Measurements from ENCODE around the gene TXNRD3. TPM values are rescaled to one million over a fixed set of nuclear protein-coding genes. Genes with fewer than 3 reads are reported as not detected.

Gene TXNRD3
- total RNA-seq, 2 donors from 2014 or later, result 3.6 to 7.5 TPM

DNA sequence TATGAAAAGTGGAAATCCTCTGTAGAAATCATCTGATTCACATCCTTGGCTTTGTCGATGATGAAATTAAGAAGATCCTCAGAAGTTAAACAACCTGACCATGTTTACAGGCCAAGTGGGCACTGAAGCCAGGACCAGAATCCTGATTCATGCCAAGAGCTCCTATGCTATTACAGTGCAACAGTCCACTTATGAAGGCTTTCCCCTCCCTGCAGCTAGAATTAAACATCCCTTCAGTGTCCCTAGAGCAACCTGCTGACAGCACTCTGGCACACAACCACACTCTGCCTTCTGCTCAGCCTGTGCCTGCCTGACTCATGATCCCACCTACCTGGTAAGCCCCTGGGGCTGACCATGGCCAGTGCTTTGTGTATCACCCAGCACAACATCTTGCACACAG, 33.8 kb downstream of the TXNRD3 start:
- H3K4me3 ChIP-seq, result no peak overlapping the region
- DNase-seq, result no peak
- no peaks in the 10 kb centered on the region for H3K4me1 ChIP-seq
- no peak overlapping the region for H3K27ac ChIP-seq
- no peak for TF ChIP-seq CTCF (IDR thresholded peaks at IDR 0.05)
- H3K36me3 ChIP-seq, result no peaks in the 10 kb centered on the region
- H3K9me3 ChIP-seq, result no peaks in the 10 kb centered on the region
- H3K9ac ChIP-seq (ENCODE audit: low read depth in 2 of 2, low read length in 2 of 2), result no peak overlapping the region
- no peaks in the 10 kb centered on the region for H3K27me3 ChIP-seq
- intact Hi-C loops (cut with DNase I), result no loop called here

DNA sequence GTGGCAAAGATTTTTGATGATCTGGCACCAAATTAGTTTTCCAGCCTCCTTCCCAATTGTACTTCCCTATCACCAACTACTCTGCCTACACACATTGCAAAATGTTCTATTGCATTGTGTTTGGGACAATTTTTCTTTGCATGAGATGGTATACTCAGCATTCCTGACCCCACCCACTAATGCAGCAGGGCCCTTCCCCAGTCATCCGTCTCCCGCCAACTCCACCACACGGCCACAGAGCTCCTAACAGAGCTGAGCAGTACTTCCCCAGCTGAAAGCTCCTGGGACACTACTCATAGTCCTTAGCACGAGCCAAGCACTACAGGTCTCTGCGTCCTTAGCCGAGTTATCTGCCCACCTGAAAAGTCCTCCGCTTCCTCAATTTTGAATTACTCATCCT, 34.2 kb downstream of the TXNRD3 start:
- H3K36me3 ChIP-seq, result no peaks in the 10 kb centered on the region
- H3K27ac ChIP-seq, result no peak overlapping the region
- DNase-seq, result no peak
- intact Hi-C loops (cut with DNase I), result no loop called here
- no peak for TF ChIP-seq CTCF (IDR thresholded peaks at IDR 0.05)
- H3K9me3 ChIP-seq, result no peaks in the 10 kb centered on the region
- no peak overlapping the region for H3K9ac ChIP-seq (ENCODE audit: low read depth in 2 of 2, low read length in 2 of 2)
- no peaks in the 10 kb centered on the region for H3K4me1 ChIP-seq
- H3K27me3 ChIP-seq, result no peaks in the 10 kb centered on the region
- H3K4me3 ChIP-seq, result no peak overlapping the region

DNA sequence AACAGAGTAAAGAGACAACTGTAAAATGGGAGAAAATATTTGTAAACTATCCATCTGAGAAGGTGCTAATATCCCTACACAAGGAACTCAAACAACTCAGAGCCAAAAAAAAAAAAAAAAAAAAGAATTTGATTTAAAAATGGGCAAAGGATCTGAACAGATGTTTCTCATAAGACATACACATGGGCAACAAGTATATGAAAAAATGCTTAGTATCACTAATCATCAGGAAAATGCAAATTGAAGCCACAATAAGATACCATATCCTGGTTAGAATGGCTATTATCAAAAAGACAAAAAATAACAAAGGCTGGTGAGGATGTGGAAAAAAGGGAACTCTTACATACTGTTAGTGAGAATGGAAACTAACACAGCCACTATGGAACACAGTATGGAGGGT, 36.2 kb downstream of the TXNRD3 start:
- H3K9ac ChIP-seq (ENCODE audit: low read depth in 2 of 2, low read length in 2 of 2), result no peak overlapping the region
- intact Hi-C loops (cut with DNase I), result no loop called here

DNA sequence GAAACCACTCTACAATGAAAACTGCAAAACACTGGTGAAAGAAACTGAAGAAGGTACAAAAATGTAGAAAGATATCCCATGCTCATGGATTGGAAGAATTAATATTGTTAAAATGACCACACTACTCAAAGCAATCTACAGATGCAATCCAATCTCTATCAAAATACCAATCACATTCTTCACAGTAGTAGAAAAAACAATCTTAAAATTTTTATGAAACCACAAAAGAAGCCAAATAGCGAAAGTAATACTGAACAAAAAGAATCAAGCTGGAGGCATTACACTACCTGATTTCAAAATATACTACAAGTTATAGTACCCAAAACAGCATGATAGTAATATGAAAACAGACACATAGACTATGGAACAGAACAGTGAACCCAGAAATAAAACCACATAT, 36.9 kb downstream of the TXNRD3 start:
- Histone ChIP-seq H3K36me3 (no peaks in the 10 kb centered on the region), H3K9me3 (no peaks in the 10 kb centered on the region), H3K4me3 (no peak overlapping the region), H3K4me1 (no peaks in the 10 kb centered on the region), H3K27me3 (no peaks in the 10 kb centered on the region), H3K27ac (no peak overlapping the region), H3K9ac (ENCODE audit: low read depth in 2 of 2, low read length in 2 of 2) (no peak overlapping the region)
- DNase-seq, result no peak
- intact Hi-C loops (cut with DNase I), result no loop called here
- no peak for TF ChIP-seq CTCF (IDR thresholded peaks at IDR 0.05)

More for the DNA sequence above, 36.2 kb downstream of the TXNRD3 start:
- Histone ChIP-seq H3K27ac (no peak overlapping the region), H3K27me3 (no peaks in the 10 kb centered on the region), H3K9me3 (no peaks in the 10 kb centered on the region), H3K36me3 (no peaks in the 10 kb centered on the region), H3K4me1 (no peaks in the 10 kb centered on the region), H3K4me3 (no peak overlapping the region)
- TF ChIP-seq CTCF (IDR thresholded peaks at IDR 0.05), result no peak
- DNase-seq, result no peak

GRCh38 chr3:126617571-126617970, 37.4 kb downstream of the TXNRD3 start:
- Histone ChIP-seq H3K36me3 (no peaks in the 10 kb centered on the region), H3K27me3 (no peaks in the 10 kb centered on the region), H3K4me1 (no peaks in the 10 kb centered on the region), H3K9me3 (no peaks in the 10 kb centered on the region), H3K4me3 (no peak overlapping the region), H3K27ac (no peak overlapping the region), H3K9ac (ENCODE audit: low read depth in 2 of 2, low read length in 2 of 2) (no peak overlapping the region)
- no peak for DNase-seq
- intact Hi-C loops (cut with DNase I), result no loop called here
- TF ChIP-seq CTCF (IDR thresholded peaks at IDR 0.05), result no peak

DNA sequence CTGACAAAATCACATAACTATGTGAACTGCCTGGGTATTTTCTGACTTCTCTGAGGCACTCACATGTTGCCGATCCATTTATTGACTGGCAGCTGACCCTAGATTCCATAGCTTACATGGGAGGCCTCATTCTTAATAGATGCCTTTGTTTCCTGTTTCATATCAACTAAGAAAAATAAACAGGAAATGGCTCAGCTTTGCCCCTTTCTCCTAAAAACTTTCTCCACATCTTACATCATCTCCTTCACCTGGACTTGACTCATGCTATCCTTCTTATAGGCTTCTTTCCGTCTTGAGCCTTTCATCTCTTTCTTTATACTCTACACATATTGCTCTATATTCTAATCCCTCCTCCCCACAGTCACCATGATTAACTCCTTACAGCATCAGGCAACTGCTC, 38.0 kb downstream of the TXNRD3 start:
- Histone ChIP-seq H3K36me3 (no peaks in the 10 kb centered on the region), H3K9ac (ENCODE audit: low read depth in 2 of 2, low read length in 2 of 2) (no peak overlapping the region), H3K4me3 (no peak overlapping the region), H3K27ac (no peak overlapping the region), H3K9me3 (no peaks in the 10 kb centered on the region), H3K27me3 (no peaks in the 10 kb centered on the region), H3K4me1 (no peaks in the 10 kb centered on the region)
- TF ChIP-seq CTCF (IDR thresholded peaks at IDR 0.05), result no peak
- no peak for DNase-seq
- intact Hi-C loops (cut with DNase I), result no loop called here

Data from colonic mucosa (tissue), 4 donors.